ENCODE data around the gene SHF.

Gene SHF

GRCh38 chr15:45199136-45199810, 11.5 kb upstream of the SHF start:
- DNase-seq (ENCODE audit: low read depth in 2 of 2), result no peak

- DNase-seq (ENCODE audit: low read depth in 2 of 2), result peak; percentile 94 to 95
These were observed 10.8 kb upstream of the SHF start for GRCh38 chr15:45198337-45199135.

- no peak for DNase-seq (ENCODE audit: low read depth in 2 of 2)
These were observed 9.7 kb upstream of the SHF start for GRCh38 chr15:45197512-45197911.

GRCh38 chr15:45187578-45187893, 230 bp downstream of the SHF start:
- DNase-seq (ENCODE audit: low read depth in 2 of 2), result no peak

- no peak for DNase-seq (ENCODE audit: low read depth in 2 of 2)
These were observed 792 bp downstream of the SHF start for GRCh38 chr15:45186771-45187577.

GRCh38 chr15:45185903-45186770, 1.6 kb downstream of the SHF start:
- no peak for DNase-seq (ENCODE audit: low read depth in 2 of 2)

GRCh38 chr15:45185069-45185779, 2.5 kb downstream of the SHF start:
- DNase-seq (ENCODE audit: low read depth in 2 of 2), result no peak

- no peak for DNase-seq (ENCODE audit: low read depth in 2 of 2)
These were observed 3.2 kb downstream of the SHF start for GRCh38 chr15:45184562-45185041.

GRCh38 chr15:45183511-45183910, 4.3 kb downstream of the SHF start:
- no peak for DNase-seq (ENCODE audit: low read depth in 2 of 2)

- no peak for DNase-seq (ENCODE audit: low read depth in 2 of 2)
These were observed 4.8 kb downstream of the SHF start for GRCh38 chr15:45182996-45183395.

GRCh38 chr15:45181491-45182285, 6.1 kb downstream of the SHF start:
- no peak for DNase-seq (ENCODE audit: low read depth in 2 of 2)

- DNase-seq (ENCODE audit: low read depth in 2 of 2), result no peak
These were observed 6.9 kb downstream of the SHF start for GRCh38 chr15:45180648-45181436.

- no peak for DNase-seq (ENCODE audit: low read depth in 2 of 2)
These were observed 7.6 kb downstream of the SHF start for GRCh38 chr15:45180201-45180600.

GRCh38 chr15:45179221-45179985, 8.4 kb downstream of the SHF start:
- no peak for DNase-seq (ENCODE audit: low read depth in 2 of 2)

GRCh38 chr15:45177285-45177684, 10.5 kb downstream of the SHF start:
- no peak for DNase-seq (ENCODE audit: low read depth in 2 of 2)

GRCh38 chr15:45174577-45174976, 13.2 kb downstream of the SHF start:
- no peak for DNase-seq (ENCODE audit: low read depth in 2 of 2)

GRCh38 chr15:45174069-45174468, 13.7 kb downstream of the SHF start:
- no peak for DNase-seq (ENCODE audit: low read depth in 2 of 2)

- no peak for DNase-seq (ENCODE audit: low read depth in 2 of 2)
These were observed 15.9 kb downstream of the SHF start for GRCh38 chr15:45171912-45172311.
